ENCODE data around the gene OSBPL3. TPM values are rescaled to one million over a fixed set of nuclear protein-coding genes. Genes with fewer than 3 reads are reported as not detected.

The OSBPL3 gene
- total RNA-seq, 1 experiment from 2014 or later: 8.6 TPM

- Histone ChIP-seq H2AK5ac (ENCODE audit: insufficient read length, low read length) (no peak overlapping the region), H3K9me3 (ENCODE audit: control insufficient read depth, low read depth, low read length) (no peaks in the 10 kb centered on the region), H3K79me2 (ENCODE audit: insufficient read depth, low read length) (no peaks in the 10 kb centered on the region), H3K27me3 (ENCODE audit: insufficient read depth, low read length) (no peaks in the 10 kb centered on the region), H2AFZ (ENCODE audit: low read length) (no peak overlapping the region), H4K8ac (replicated peaks; ENCODE audit: insufficient read length, low read depth, low read length) (no peak overlapping the region), H3K23me2 (ENCODE audit: insufficient read length, low read depth, low read length, poor library complexity, severe bottlenecking) (no peaks in the 10 kb centered on the region), H3K18ac (ENCODE audit: insufficient read length, low read depth, low read length) (no peak overlapping the region), H2BK120ac (ENCODE audit: low read depth, low read length, poor library complexity, severe bottlenecking) (no peak overlapping the region), H4K91ac (ENCODE audit: insufficient read length, low read depth, low read length) (no peak overlapping the region), H3K4me2 (ENCODE audit: insufficient read depth, insufficient read length, low read length) (no peak overlapping the region), H3K4ac (ENCODE audit: low read depth, low read length) (no peak overlapping the region), H3K4me1 (ENCODE audit: insufficient read depth, low read length) (no peaks in the 10 kb centered on the region), H3K79me1 (ENCODE audit: insufficient read depth, low read depth, low read length, poor library complexity, severe bottlenecking) (no peaks in the 10 kb centered on the region), H3K27ac (ENCODE audit: insufficient read length, low read depth, low read length) (no peak overlapping the region), H4K20me1 (ENCODE audit: control insufficient read depth, insufficient read depth, insufficient read length) (no peaks in the 10 kb centered on the region), H3T11ph (ENCODE audit: low read length) (no peak overlapping the region), H2BK20ac (ENCODE audit: low read depth, low read length, poor library complexity, severe bottlenecking) (no peak overlapping the region), H2BK15ac (ENCODE audit: low read depth, low read length) (no peak overlapping the region), H4K5ac (ENCODE audit: insufficient read length, low read depth, low read length) (no peak overlapping the region), H3K14ac (ENCODE audit: insufficient read depth, low read length) (no peak overlapping the region), H3K56ac (ENCODE audit: insufficient read length, low read depth, low read length) (no peak overlapping the region), H2BK5ac (ENCODE audit: insufficient read length, low read length) (no peak overlapping the region), H3K23ac (ENCODE audit: insufficient read length, low read depth, low read length) (no peak overlapping the region), H3K9ac (ENCODE audit: extremely low read depth, insufficient read length, low read length) (no peak overlapping the region), H2BK12ac (ENCODE audit: insufficient read length, low read depth, low read length) (no peak overlapping the region)
- Mint-ChIP-seq H3K9me3 (no peaks in the 10 kb centered on the region), H3K4me3 (no peak overlapping the region), H3K27ac (no peak overlapping the region), H3K36me3 (ENCODE audit: insufficient read depth in 1 of 3, low read depth in 3 of 3) (peaks cover 7 to 22% (median 14%) of the 10 kb centered on the region in 3 experiments), H3K4me1 (peaks cover 4 to 5% of the 10 kb centered on the region in 2 experiments), H3K27me3 (ENCODE audit: low read depth) (no peaks in the 10 kb centered on the region)
- no peak for TF ChIP-seq CTCF (conservative IDR thresholded peaks at IDR 0.05)
- no CpG with 5 or more reads among the region's 6 CpGs for WGBS (ENCODE audit: extremely low coverage, insufficient read length, low lambda C conversion rate)
- no peak for DNase-seq
Observed at GRCh38 chr7:24864214-24864817, 115.7 kb downstream of the OSBPL3 start.

All from H9 (cell line).